Dedifferentiated amniotic fluid mesenchymal stem cell (primary cell): ENCODE measurements around the gene NPHP4.

Source experiments
- DNase-seq: peaks from one replicate; pipeline ENCODE4 v3.0.0-alpha.2; 2016; ENCODE audit errors: extremely low spot score

Gene NPHP4

DNA sequence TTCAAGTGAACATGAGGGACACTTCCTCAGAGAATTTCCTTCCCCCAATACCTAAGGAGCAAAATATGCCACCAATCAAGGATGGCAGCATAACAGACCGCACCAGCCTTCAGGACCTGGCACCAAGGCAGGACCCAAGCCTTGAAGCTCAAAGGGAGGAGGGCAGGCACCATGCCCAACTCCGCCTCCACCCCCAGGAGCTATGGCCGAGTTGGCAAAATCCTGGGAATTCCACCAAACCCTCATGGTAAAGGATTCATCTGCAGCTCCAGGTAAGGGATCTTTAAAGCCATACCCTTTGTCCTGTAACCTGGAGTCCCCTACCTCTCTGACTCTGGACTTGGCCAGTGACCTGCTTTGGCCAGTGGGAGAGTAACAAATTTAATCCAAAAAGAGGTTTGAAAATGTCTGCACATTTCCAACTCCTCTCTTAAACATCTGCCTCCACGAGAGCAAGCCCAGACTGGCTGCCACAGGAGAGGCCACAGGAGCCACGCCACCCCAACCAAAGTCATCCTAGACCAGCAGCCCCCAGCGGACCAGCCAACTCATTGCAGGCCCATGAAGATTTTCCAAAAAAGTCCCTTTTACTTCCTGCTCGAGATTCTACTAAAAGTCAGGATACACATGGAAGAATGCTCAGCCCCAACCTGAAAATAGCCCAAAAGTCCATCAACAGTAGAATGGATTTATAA, 41.9 kb downstream of the NPHP4 start:
- no peak for DNase-seq

DNA sequence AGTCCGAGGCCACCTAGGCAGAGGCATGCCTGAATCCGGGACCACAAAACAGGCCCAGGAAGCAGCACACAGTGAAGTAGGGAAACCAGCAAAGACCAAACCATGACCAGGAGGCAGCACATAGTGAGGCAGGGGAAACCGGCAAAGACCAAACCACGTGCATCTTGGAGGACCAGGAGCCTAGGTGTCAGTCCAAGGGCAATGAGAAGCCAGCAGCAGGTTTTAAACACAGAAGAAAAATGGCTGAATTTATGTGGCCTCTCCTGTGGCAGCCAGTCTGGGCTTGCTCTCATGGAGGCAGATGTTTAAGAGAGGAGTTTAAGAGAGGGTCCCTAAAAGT, 42.5 kb downstream of the NPHP4 start:
- no peak for DNase-seq

DNA sequence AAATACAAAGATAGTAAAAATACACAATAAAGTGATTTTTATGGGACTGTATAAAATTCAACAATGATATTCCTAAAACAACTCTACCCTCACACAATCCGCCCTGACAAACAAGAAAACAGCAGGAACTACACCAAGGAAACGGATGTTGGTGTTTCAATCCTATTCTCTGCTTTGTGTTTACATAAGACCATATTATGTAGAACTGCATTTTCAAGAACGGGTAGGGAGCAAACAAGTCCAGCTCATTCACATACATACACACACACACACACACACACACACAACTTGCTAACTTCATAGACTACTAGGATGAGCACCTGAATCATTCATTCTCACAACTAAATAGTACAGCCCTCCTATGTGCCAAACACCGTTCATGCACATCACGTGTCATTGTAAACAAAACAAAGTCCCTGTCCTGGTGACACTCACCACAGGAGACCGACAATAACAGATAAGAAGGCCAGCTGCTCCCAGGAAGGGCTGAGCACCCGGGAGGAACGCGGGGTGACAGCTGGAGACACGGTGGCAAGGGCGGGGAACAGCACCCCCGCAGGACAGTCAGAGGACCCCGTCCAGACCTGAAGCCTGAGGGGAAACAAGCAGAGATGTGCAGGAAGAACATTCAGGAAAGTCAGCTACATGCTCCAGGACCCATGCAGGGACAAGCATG, 43.0 kb downstream of the NPHP4 start:
- no peak for DNase-seq

DNA sequence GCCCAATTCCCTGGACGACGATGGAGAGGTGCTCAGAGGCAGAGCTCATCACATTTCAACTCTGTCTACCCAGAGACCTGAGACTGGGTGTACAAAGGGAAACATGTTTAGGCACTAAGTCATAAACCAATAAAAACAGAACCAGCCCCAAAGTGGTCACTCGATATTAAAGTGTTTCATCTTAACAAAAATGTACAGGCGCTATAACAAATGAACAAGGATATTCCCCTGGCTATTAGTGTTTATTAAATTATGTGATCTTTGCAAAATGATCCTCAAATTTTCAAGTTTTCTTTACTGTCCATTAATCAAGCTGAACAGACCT, 43.6 kb downstream of the NPHP4 start:
- no peak for DNase-seq

DNA sequence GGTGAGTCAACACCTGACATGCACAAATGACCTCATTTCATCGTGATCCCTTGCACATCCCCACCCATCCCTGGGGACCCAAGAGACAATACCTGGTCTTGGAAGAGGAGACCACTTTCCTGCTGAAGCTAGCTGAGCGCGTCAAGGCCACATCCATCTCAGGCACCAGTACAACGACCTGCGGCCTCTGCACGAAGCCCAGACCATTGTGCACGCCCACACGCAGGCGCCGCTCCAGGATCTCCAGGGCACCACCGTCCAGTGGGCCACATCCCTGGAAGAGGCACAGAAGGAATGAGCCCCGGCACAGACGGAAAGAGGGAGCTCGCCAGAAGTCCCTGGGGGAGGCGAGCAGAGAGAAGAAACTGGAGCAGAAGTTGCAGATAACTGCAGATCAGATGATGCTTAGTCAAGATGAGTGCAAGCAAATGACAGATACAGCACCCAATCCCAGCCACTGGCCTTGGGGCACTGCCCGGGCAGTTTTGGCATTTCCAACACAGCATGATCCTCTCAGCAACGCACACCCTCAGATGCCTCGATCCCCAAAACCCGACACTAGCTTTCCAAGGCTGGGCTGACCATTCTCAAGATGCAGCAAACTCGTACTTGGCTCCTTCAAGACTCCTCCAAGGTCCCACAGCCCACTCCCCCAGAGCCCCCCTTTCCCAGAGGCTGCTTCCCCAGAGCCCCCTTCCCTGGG, 44.1 kb downstream of the NPHP4 start:
- no peak for DNase-seq

DNA sequence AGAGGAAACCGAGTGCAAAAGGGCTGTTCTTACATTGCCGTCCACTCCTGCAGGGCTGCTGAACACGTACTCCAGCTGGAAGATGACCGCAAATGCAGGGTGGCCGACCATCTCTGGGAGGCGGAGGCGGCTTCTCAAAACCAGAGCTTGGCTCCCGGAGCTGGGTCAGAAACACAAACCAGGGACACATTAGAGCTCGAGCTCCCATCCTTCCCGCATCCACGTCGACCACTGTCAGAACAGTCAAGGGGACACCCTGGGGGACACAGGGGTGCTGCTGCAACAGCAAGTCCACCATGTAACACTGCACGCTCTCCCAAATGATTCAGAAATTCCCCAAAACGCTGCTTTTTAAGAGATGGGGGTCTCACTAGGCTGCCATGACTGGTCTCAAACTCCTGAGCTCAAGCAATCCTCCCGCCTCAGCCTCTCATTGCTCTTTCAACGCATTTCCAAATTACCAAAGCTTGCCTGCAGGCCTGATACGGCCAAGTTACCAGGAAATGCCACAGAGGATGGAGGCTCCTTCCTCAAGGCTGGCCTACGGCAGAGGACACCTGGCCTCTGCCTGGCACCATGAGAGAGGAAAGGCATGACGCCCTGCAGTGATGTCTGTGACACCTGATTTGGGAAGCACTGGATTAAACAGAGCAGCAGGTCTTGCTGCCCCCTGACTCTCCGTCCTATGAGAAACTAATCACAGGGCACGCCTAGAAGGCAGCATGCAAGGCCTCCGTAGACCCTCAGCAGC, 45.0 kb downstream of the NPHP4 start:
- DNase-seq, result no peak

DNA sequence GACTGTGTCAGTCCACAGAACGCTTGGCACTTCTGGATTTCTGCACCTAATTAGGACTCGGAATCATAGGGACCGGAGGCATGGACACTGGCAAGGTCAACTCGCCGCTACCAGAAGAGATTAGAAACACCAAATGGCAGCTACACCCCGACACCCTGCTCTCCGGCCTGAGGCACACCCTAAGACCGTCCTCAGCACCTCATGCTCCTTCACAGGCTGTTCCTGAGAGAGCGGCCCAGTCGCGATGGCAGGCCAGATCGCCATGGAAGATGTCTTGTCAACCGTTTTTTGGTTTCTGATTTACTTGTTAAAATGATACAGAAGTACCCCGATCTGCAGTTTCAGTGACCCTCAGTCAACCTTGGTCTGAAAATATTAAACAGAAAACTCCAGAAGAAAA, 46.8 kb downstream of the NPHP4 start:
- no peak for DNase-seq

DNA sequence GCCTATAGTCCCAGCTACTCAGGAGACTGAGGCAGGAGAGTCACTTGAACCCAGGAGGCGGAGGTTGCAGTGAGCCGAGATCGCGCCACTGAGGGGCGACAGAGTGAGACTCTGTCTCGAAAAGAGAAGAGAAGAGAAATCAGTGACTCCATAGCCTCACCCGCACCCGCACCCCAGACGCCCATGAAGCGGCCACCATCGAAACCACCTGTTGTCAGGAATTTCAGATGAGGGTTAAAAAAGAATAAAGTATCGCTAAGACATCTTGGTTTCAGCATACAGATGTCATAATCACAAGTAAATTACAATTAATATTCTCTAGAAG, 47.4 kb downstream of the NPHP4 start:
- DNase-seq, result no peak

DNA sequence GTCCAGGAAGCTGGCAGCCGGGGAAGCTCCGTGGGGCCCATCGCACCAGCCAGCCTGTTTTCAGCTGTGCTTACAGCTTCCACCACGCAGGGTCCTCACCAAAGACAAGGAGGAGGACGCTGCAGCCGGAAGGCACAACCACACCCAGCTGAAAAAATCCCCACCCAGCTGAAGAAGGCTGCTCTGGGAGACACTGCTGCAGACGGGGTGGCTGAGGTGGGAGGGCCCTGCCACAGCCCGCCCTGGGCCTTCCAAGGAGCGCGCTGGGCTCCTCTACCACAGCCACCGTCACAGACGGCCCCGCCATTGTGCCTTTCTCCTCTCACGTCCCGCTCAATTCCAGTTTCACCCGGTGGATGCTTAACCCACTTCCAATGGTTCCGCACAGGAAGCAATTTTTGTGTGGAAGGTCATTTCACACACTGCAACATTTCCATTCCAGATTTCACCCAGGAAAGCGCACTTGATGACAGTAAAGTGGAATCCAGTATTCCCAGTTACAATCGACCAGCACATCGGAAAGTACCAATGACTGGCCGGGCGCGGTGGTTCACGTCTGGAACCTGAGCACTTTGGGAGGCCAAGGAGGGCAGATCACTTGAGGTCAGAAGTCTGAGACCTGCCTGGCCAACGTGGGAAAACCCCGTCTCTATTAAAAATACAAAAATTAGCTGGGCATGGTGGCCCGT, 47.9 kb downstream of the NPHP4 start:
- no peak for DNase-seq

DNA sequence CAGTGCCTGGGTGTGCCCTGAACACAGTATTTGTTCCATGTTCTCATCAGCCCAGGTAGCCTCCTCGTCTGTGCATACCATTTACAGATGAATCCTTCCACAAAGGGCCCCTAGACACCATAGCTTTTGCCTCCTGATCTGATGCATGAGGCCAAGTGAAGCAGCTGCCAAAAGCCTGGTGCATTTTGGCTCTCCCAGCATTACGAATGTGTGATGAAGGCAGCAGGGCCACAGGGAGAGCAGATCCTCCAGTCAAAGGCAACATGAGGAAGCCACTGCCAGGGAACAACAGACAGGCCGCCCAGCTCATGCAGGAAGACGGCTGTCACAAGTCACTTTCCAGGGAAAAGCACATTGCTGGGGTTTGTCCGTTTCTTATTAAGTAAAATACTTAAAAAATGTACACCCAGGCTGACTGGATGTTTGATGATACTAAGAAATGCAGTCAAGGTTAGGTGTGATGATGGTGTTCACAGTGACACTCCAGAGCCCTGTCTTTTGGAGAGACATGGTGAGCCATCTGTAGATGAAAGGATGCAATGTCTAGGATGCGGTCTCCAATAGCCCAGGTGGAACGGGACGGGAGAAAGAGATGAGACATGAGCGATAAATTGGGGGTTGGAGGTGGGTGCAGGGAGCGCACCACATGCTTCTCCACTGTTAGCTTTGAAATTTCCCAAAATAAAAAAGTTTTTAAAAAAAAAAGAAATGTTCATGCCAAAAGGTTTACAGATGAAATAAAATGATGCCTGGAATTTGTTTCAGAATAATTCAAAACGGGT, 48.7 kb downstream of the NPHP4 start:
- DNase-seq, result no peak

DNA sequence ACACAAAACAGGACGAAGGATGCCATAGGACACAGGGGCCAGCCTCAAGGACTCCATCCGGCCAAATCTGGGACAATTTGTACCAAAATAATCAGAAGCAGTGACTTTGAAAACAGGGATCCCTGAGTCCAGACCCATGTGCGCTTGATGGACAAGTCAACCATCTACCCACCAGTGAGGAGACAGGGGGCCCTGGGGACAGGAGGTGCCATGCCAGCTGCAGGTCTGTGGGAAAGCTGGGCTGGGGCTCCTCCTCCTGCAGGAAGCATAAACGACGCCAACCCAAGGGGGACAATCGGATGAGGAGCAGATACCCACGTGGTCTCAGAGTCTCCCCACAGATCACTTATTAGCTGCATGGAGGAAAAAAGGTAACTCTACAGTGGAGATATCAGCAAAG, 50.6 kb downstream of the NPHP4 start:
- DNase-seq, result no peak

DNA sequence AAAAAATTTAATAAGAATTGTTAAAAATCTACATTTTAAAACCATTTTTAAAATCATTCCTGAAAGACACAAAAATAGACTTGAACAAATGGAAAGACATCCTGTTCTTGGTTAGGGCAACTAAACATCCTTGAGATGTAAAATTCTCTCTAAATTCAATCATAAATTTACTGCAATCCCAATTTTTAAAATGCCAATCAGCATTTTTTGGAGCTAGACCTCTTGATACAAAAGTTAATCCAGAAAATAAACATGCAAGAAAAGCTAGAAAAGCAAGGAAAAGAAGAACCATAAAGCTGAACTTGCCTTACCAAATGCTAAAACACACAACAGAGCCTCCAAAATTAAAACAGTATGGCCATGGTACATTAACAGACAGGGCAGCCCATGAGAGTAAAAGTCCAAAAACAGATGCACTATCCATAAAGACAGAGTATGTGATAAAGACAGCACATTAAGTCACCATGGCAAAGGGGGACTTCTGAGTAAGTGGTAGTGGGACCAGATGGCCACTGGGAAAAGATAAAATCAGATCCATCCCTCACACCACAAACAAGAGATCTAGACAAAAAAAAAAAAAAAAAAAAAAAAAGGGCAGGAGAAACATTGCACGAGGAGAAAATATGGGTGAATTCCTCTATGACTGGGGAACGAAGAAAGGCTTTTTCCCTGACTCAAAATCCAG, 51.4 kb downstream of the NPHP4 start:
- DNase-seq, result no peak

DNA sequence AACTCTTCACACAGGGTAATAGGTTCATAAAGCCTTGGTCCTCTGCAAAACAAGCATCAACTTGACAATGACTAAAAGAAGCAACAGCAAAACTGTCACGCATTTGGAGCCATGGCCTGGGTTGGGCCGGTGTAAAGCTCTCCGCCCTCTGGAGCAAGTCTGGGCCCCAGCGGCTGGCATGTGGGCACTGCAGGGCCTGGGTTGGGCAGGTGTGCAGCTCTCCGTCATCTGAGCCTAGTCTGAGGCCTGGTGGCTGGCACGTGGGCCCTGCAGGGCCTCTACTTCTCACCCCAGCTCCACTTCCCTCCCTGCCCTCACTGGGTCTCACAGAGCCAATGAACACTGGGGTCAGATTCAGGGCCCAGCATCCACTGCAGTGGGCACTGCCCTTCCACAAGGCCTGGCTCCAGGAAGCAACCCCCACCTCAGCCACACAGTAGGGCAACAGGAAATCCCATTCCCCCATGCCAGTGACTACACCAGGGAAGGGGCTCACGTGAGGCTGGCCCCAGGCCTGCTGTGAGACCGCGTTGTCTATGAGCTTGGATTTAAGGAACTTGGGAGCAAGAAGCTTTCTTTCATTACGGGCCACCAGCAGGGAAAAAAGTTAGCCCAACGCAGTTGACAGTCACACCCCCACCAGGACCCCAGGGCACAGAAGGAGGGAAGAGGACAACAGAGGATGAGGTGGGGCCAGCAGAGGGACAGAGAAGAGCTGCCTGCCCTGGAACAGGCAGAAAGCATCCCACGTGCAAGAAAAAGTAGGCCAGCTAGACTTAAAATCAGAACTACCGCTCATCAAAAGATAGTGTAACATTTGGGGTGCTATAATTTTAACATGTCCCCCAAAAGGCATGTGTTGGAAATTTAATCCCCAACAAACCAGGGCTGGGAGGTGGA, 52.7 kb downstream of the NPHP4 start:
- no peak for DNase-seq

DNA sequence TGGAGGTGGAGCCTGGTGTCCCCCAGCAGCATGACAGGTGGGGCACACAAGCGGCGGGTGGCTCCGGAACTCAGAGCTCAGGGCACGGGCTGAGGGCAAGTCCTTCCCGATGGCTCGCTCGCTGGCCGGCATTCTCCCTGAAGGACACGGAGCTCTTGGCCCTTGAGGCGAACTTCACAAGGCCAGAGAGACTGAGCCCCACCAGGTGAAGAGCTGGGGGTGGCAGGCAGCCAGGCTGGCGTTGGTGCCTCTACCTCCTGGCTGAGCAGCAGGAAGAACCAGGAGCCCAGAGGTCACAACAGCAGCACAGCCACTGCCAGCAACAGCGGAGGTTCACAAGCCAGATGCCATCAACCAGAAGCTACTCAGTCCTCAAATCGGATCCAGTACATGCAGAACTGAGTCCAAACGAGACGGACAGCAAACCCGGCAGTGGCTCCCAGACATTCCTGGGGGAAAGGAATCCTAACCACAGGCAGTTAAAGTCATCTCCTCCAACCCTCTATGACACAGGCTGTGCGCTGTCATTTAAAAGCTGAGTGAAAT, 54.1 kb downstream of the NPHP4 start:
- peak; percentile 36 for DNase-seq

DNA sequence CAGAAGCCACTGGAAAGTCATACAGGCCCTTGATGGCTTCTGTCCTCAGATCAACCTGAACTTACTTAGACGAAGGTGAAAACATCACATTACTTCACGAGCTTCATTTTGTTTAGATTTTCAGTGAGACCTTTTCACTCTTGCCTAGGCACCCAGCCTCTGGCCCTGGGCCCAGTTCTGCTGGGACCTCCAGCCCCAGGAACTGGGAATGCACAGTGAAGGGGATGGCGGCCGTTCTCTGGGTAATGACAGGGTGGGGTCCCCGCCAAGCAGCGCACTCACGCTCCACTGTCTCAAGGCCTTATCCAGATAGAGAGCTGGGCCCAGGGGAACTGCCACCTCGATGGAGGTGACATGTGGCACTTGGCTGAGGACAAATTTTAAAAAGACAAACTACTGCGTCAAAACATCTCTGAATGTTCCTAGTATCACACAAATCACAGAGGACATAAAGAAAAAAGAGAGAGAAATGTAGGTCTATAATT, 54.8 kb downstream of the NPHP4 start:
- no peak for DNase-seq

DNA sequence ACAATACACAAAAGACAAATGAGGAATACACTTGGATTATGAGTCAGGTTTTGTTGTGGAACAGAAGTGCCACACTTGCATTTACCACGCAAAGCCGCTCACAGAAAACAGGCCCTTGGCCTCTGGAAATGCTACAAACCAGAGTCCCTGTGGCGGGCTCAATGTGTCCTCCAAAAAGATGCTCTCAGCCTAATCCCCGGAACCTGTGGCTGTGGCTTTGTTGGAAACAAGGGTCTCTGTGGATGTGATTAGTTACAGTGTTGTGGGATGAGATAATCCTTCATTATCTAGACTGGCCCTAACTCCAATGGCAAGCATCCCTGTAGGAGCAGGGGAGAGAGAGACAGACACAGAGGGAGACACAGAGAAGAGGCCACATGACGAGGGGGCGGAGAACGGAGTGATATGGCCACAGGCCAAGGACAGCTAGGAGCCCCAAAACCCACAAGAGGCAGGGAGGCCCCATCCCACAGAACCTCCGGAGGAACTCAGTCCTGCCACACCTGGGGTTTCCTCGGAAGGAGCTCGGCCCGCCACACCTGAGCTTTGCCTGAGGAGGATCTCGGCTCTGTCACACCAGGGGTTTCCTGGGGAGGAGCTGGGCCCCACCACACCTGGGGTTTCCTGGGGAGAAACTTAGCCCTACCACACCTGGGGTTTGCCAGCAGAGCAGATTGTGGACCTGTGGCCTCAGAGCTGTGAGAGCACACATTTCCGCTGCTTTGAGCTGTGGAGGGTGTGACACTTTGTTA, 55.4 kb downstream of the NPHP4 start:
- no peak for DNase-seq

DNA sequence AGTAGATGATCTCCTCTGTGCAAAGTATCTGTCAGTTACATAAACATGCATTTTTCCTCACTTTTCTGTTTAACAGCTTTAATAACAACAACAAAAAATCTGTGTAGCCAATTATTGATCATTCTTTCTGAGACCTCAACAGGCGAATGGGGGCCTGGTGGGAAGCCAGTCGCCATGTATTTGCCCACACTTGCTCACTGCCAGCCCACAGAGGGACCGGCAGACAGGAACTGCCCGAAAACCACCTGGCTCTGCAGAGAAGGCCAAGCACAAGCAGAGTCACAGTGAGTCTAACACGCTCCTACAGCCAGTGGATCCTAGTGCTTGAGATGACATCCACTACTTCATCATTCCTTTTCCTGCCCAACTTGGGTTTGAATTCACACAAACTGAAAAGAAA, 56.1 kb downstream of the NPHP4 start:
- no peak for DNase-seq

DNA sequence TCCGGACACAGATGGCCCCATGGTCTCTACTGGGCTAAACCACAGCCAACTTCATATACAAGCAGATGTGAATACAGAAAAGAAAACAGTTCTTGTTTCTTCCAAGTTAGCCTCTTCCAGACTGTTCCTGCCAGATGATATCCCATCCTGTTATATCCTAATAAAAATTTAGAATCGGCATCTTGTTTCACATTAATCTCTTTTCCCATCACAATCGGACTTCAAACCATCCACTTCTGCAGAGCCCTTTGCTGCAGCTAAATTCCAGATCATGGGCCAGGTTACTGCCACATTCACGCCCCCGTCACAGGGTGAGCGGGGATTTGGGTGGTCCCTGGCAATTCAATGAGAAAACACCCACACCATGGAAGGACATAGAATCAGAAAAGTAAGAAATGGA, 57.2 kb downstream of the NPHP4 start:
- DNase-seq, result no peak
